K562 (cell line): ENCODE data around the gene ABHD18. TPM values are rescaled to one million over a fixed set of nuclear protein-coding genes. Genes with fewer than 3 reads are reported as not detected.

Experiments
- CREB3L1 ChIP-seq: fragments of 450-650 bp; IDR thresholded peaks from 2 replicates; pipeline ENCODE4 v1.6.1; 2014; ENCODE audit warnings: low read depth, mild to moderate bottlenecking, moderate library complexity, borderline replicate concordance
- FOXK1 ChIP-seq: sonication (generic); formaldehyde crosslinking; IDR thresholded peaks from 2 replicates; pipeline ENCODE4 v1.8.0; 2022; ENCODE audit warnings: missing genetic modification reagents, mild to moderate bottlenecking, borderline replicate concordance
- HNRNPLL ChIP-seq: fragments of 200-400 bp; formaldehyde crosslinking; IDR thresholded peaks from 2 replicates; pipeline ENCODE4 v1.6.1; 2017; ENCODE audit warnings: low read length, low read depth, mild to moderate bottlenecking; ENCODE audit not compliant: poor library complexity, severe bottlenecking
- MCM3 ChIP-seq: fragments of 450-650 bp; IDR thresholded peaks from 2 replicates; pipeline ENCODE4 v1.6.1; 2016
- MCM7 ChIP-seq, 2 experiments: fragments of 450-650 bp; IDR thresholded peaks; 2 replicates each; pipeline ENCODE4 v1.6.1; 2016 to 2018
- NFE2L1 ChIP-seq: fragments of 450-650 bp; IDR thresholded peaks from 2 replicates; pipeline ENCODE4 v1.6.1; 2016; ENCODE audit warnings: missing genetic modification characterization, low read depth, mild to moderate bottlenecking, missing compliant biosample characterization, moderate library complexity, borderline replicate concordance
- POLR2AphosphoS2 ChIP-seq: IDR thresholded peaks from 2 replicates; pipeline ENCODE4 v1.6.1; 2012; ENCODE audit warnings: low read length, improper control_type of control experiment
- SETDB1 ChIP-seq: IDR thresholded peaks from one replicate; pipeline ENCODE4 v1.6.1; 2012; ENCODE audit warnings: low read length, control low read depth, inconsistent platforms
- SNIP1 ChIP-seq: fragments of 450-650 bp; IDR thresholded peaks from 2 replicates; pipeline ENCODE4 v1.7.1; 2017; ENCODE audit warnings: low read depth, mild to moderate bottlenecking
- SP2 ChIP-seq: IDR thresholded peaks from 2 replicates; pipeline ENCODE4 v1.6.1; 2011; ENCODE audit warnings: mild to moderate bottlenecking, low read depth, low read length, moderate library complexity; ENCODE audit not compliant: poor library complexity, severe bottlenecking; ENCODE audit errors: extremely low read depth
- USF1 ChIP-seq: sonication (generic); formaldehyde crosslinking; IDR thresholded peaks from 2 replicates; pipeline ENCODE4 v1.9.0; 2022; ENCODE audit warnings: mild to moderate bottlenecking, missing genetic modification reagents
- ZNF232 ChIP-seq: sonication (generic); formaldehyde crosslinking; IDR thresholded peaks from 2 replicates; pipeline ENCODE4 v1.8.0; 2022; ENCODE audit warnings: mild to moderate bottlenecking, missing genetic modification reagents
- ZNF395 ChIP-seq: fragments of 200-800 bp; sonication (Bioruptor generic); IDR thresholded peaks from 2 replicates; pipeline ENCODE4 v1.6.1; 2017; ENCODE audit warnings: missing genetic modification characterization, missing compliant biosample characterization
- ZNF408 ChIP-seq: fragments of 250-450 bp; sonication (Bioruptor Pico); IDR thresholded peaks from 2 replicates; pipeline ENCODE4 v1.4.0; 2020; ENCODE audit warnings: low read depth, mild to moderate bottlenecking, moderate library complexity
- ZNF584 ChIP-seq: fragments of 200-800 bp; sonication (Bioruptor generic); IDR thresholded peaks from 2 replicates; pipeline ENCODE4 v1.6.1; 2016; ENCODE audit warnings: low read depth, mild to moderate bottlenecking, missing genetic modification characterization, missing compliant biosample characterization
- ZNF766 ChIP-seq: fragments of 200-800 bp; sonication (Bioruptor generic); conservative IDR thresholded peaks from 2 replicates; pipeline ENCODE4 v1.6.1; 2016; ENCODE audit warnings: missing genetic modification characterization, missing compliant biosample characterization
- polyA plus RNA-seq, 8 experiments: library from polyadenylated mRNA; depleted of rRNA in 4 of 8; stranded (reverse) in 5 of 8; unstranded in 3 of 8; fragments of >200 nt; fragmentation: Nextera tagmentation in 2 of 8; fragmentation: Illumina TruSeq in 1 of 8; extraction: Ambion mirVana in 2 of 8; extraction: Trizol in 1 of 8; gene quantifications; 2 replicates each; pipeline versions ENCODE4 v1.2.1 to v1.2.3, GENCODE V29; 2011 to 2014; ENCODE audit warnings: inconsistent platforms in 1 of 8, missing spikeins in 1 of 8
- total RNA-seq, 7 experiments: library from RNA; depleted of rRNA in 6 of 7; stranded (reverse); fragments of >200 nt in 6 of 7; fragmentation: Illumina TruSeq in 2 of 7; extraction: Trizol in 2 of 7; gene quantifications; 2 replicates each; pipeline versions ENCODE4 v1.2.1 to v1.2.3, GENCODE V29; 2011 to 2021; ENCODE audit warnings: low replicate concordance in 1 of 7
- TF ChIP-seq, protein P1 (sequence below): fragments of 200-800 bp; sonication (Bioruptor generic); IDR thresholded peaks from 2 replicates; pipeline ENCODE4 v1.6.1; 2016; ENCODE audit warnings: missing genetic modification characterization, missing compliant biosample characterization
- TF ChIP-seq, protein P2 (sequence below): fragments of 250-450 bp; sonication (Bioruptor Pico); IDR thresholded peaks from 2 replicates; pipeline ENCODE4 v1.5.0; 2021

Gene ABHD18
- total and polyA plus RNA-seq, 9 of the 15 experiments (the other 6 are each of a cell fraction or from before 2014, with no cell fraction given): 6.1 to 25.0 (median 16.0) TPM

DNA sequence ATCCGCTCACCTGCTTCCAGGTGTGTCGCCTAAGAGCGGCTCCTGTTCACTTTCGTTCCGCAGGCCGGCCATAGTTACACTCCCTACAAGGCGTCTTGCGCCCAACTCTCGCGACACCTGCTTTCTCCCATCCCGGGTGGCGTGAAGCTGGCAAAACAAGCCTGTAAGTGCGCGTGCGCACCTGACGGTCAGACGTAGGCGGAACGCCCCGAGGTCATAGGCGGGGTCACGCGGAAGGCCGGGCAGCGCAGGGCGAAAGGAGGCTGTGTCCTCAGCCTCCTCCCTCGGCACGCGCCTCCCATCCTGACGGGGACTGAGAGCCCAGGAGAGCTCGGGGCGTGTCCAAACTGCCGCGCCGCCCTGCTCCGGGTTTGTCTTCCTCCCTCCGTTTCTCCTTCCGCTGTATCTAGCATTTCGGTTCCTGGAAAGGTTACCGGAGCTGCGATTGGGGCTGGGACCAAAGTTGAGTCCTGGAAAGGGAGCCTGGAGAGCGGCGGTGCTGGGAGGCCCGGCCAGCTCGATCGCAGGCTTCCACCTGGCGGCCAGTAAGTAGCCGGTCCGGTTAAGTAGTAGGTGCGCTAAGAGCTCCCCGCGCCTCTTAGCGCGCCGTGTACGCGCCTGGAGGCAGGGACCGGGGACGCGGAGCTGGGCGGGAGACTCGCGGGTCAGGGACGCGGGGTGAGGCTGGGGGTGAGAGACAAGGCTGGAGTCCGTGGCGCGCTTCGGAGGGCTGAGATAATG is at the start of gene ABHD18, which contains the start of gene MFSD8 (continued):
- TF ChIP-seq, protein P1, sequence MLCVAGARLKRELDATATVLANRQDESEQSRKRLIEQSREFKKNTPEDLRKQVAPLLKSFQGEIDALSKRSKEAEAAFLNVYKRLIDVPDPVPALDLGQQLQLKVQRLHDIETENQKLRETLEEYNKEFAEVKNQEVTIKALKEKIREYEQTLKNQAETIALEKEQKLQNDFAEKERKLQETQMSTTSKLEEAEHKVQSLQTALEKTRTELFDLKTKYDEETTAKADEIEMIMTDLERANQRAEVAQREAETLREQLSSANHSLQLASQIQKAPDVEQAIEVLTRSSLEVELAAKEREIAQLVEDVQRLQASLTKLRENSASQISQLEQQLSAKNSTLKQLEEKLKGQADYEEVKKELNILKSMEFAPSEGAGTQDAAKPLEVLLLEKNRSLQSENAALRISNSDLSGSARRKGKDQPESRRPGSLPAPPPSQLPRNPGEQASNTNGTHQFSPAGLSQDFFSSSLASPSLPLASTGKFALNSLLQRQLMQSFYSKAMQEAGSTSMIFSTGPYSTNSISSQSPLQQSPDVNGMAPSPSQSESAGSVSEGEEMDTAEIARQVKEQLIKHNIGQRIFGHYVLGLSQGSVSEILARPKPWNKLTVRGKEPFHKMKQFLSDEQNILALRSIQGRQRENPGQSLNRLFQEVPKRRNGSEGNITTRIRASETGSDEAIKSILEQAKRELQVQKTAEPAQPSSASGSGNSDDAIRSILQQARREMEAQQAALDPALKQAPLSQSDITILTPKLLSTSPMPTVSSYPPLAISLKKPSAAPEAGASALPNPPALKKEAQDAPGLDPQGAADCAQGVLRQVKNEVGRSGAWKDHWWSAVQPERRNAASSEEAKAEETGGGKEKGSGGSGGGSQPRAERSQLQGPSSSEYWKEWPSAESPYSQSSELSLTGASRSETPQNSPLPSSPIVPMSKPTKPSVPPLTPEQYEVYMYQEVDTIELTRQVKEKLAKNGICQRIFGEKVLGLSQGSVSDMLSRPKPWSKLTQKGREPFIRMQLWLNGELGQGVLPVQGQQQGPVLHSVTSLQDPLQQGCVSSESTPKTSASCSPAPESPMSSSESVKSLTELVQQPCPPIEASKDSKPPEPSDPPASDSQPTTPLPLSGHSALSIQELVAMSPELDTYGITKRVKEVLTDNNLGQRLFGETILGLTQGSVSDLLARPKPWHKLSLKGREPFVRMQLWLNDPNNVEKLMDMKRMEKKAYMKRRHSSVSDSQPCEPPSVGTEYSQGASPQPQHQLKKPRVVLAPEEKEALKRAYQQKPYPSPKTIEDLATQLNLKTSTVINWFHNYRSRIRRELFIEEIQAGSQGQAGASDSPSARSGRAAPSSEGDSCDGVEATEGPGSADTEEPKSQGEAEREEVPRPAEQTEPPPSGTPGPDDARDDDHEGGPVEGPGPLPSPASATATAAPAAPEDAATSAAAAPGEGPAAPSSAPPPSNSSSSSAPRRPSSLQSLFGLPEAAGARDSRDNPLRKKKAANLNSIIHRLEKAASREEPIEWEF: no peak
- TF ChIP-seq ZNF584 (CRISPR knock-in tag) (no peak), NFE2L1 (tag) (no peak), ZNF408 (CRISPR knock-in tag) (no peak), SETDB1 (no peak), CREB3L1 (peak; percentile 81; the same call in 1 of the 2 replicates), ZNF395 (CRISPR knock-in tag) (no peak), FOXK1 (no peak), HNRNPLL (peak; percentile 79), MCM7 (IDR thresholded peaks at IDR 0.05) (no peak), SP2 (no peak), ZNF232 (CRISPR knock-in tag) (no peak), ZNF766 (no peak), USF1 (CRISPR knock-in tag) (peak; percentile 90), SNIP1 (peak; percentile 25; the same call in 1 of the 2 replicates), POLR2AphosphoS2 (no peak), MCM3 (no peak)
- TF ChIP-seq, protein P2, sequence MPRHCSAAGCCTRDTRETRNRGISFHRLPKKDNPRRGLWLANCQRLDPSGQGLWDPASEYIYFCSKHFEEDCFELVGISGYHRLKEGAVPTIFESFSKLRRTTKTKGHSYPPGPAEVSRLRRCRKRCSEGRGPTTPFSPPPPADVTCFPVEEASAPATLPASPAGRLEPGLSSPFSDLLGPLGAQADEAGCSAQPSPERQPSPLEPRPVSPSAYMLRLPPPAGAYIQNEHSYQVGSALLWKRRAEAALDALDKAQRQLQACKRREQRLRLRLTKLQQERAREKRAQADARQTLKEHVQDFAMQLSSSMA: no peak
